SK-N-SH (cell line): ENCODE data around the gene CACNA1E. TPM values are rescaled to one million over a fixed set of nuclear protein-coding genes. Genes with fewer than 3 reads are reported as not detected.

Experiments used
- CTCF ChIA-PET: fragments of 300-600, 350-600 bp; formaldehyde crosslinking; extraction: SDS; loops from one replicate; lab custom pipeline; 2021; lab: Yijun Ruan, JAX
- POLR2A ChIA-PET: fragments of 350-600 bp; sonication (Branson Sonifier 250); formaldehyde crosslinking; extraction: SDS; loops from one replicate; lab custom pipeline; 2020; ENCODE audit warnings: antibody characterized with exemption, inconsistent platforms; lab: Yijun Ruan, JAX
- DNase-seq: peaks from one replicate; pipeline ENCODE4 v3.0.0; 2012
- H2AFZ ChIP-seq: fragments of 200-600 bp; sonication (generic); 2 replicates; pipeline ENCODE4 v1.8.1; 2016; ENCODE audit warnings: antibody characterized with exemption, mild to moderate bottlenecking, low read depth
- H3F3A ChIP-seq: fragments of 200-600 bp; sonication (generic); replicated peaks from 2 replicates; pipeline ENCODE3; 2016; ENCODE audit warnings: antibody characterized with exemption, mild to moderate bottlenecking; ENCODE audit not compliant: insufficient read depth
- H3K27ac ChIP-seq, 2 experiments: fragments of 200-500 bp in 1 of 2; fragments of 200-600 bp in 1 of 2; sonication (Bioruptor generic) in 1 of 2; sonication (generic), shearing (Covaris generic) in 1 of 2; 2 replicates each; pipeline versions ENCODE4 v1.5.1 to v1.6.1; 2014 to 2016; ENCODE audit warnings: low read depth in 2 of 2, inconsistent platforms in 1 of 2, low read length in 1 of 2, mild to moderate bottlenecking in 1 of 2, mixed read lengths in 1 of 2
- H3K27me3 ChIP-seq: fragments of 200-600 bp; sonication (generic), shearing (Covaris generic); 2 replicates; pipeline ENCODE4 v1.6.1; 2016; ENCODE audit warnings: mixed run types; ENCODE audit not compliant: insufficient read depth
- H3K36me3 ChIP-seq, 2 experiments: fragments of 200-500 bp in 1 of 2; fragments of 200-600 bp in 1 of 2; sonication (Bioruptor generic) in 1 of 2; sonication (generic) in 1 of 2; replicated peaks in 1 of 2; 2 replicates each; pipeline versions ENCODE3 to v1.5.1; 2014 to 2016; ENCODE audit warnings: low read length in 1 of 2, mild to moderate bottlenecking in 1 of 2; ENCODE audit not compliant: insufficient read depth in 2 of 2, control insufficient read depth in 1 of 2
- H3K4me1 ChIP-seq, 2 experiments: fragments of 200-500 bp in 1 of 2; fragments of 200-600 bp in 1 of 2; sonication (Bioruptor generic) in 1 of 2; sonication (generic), shearing (Covaris generic) in 1 of 2; 2 replicates each; pipeline versions ENCODE4 v1.5.1 to v1.6.1; 2014 to 2016; ENCODE audit warnings: low read depth in 1 of 2, low read length in 1 of 2, mixed run types in 1 of 2; ENCODE audit not compliant: insufficient read depth in 2 of 2, control insufficient read depth in 1 of 2
- H3K4me2 ChIP-seq: fragments of 200-600 bp; sonication (generic), shearing (Covaris generic); 2 replicates; pipeline ENCODE4 v1.6.1; 2017; ENCODE audit warnings: mixed run types
- H3K4me3 ChIP-seq, 2 experiments: fragments of 200-500 bp in 1 of 2; fragments of 200-600 bp in 1 of 2; sonication (Bioruptor generic) in 1 of 2; sonication (generic), shearing (Covaris generic) in 1 of 2; 2 replicates each; pipeline versions ENCODE4 v1.5.1 to v1.8.1; 2014 to 2016; ENCODE audit warnings: low read depth in 2 of 2, inconsistent platforms in 1 of 2, low read length in 1 of 2, mild to moderate bottlenecking in 1 of 2, mixed read lengths in 1 of 2, moderate library complexity in 1 of 2
- H3K79me2 ChIP-seq: fragments of 200-600 bp; sonication (generic); 2 replicates; pipeline ENCODE4 v1.8.1; 2017; ENCODE audit warnings: mild to moderate bottlenecking; ENCODE audit not compliant: insufficient read depth
- H3K9ac ChIP-seq: fragments of 200-600 bp; sonication (generic); 2 replicates; pipeline ENCODE4 v1.6.1; 2017; ENCODE audit warnings: mixed run types
- H3K9me2 ChIP-seq: fragments of 200-600 bp; sonication (generic); 2 replicates; pipeline ENCODE4 v1.6.1; 2017; ENCODE audit warnings: mixed run types
- H3K9me3 ChIP-seq: fragments of 200-600 bp; sonication (generic); 2 replicates; pipeline ENCODE4 v1.6.1; 2017; ENCODE audit warnings: mixed run types, mild to moderate bottlenecking, moderate library complexity
- H4K20me1 ChIP-seq: fragments of 200-600 bp; sonication (generic); 2 replicates; pipeline ENCODE4 v1.6.1; 2017; ENCODE audit warnings: mild to moderate bottlenecking, mixed run types; ENCODE audit not compliant: insufficient read depth
- CHD2 ChIP-seq: fragments of 150-350 bp; IDR thresholded peaks from 2 replicates; pipeline ENCODE4 v1.6.1; 2018; ENCODE audit warnings: low read length; ENCODE audit not compliant: partially characterized antibody
- ELF1 ChIP-seq: IDR thresholded peaks from 2 replicates; pipeline ENCODE4 v1.4.0; 2012
- FOSL2 ChIP-seq: IDR thresholded peaks from 2 replicates; pipeline ENCODE4 v1.4.0; 2012; ENCODE audit warnings: low read depth, mild to moderate bottlenecking, moderate library complexity, borderline replicate concordance
- FOXJ3 ChIP-seq: sonication (generic); formaldehyde crosslinking; IDR thresholded peaks from 2 replicates; pipeline ENCODE4 v1.5.1; 2020; ENCODE audit warnings: mild to moderate bottlenecking, missing genetic modification reagents
- FOXM1 ChIP-seq: IDR thresholded peaks from 2 replicates; pipeline ENCODE4 v1.4.0; 2012; ENCODE audit warnings: low read depth, mild to moderate bottlenecking
- GABPA ChIP-seq: IDR thresholded peaks from 2 replicates; pipeline ENCODE4 v1.4.0; 2012; ENCODE audit warnings: low read depth, mild to moderate bottlenecking
- JUND ChIP-seq: IDR thresholded peaks from 2 replicates; pipeline ENCODE4 v1.4.0; 2012
- MEF2A ChIP-seq: IDR thresholded peaks from 2 replicates; pipeline ENCODE4 v1.4.0; 2012; ENCODE audit warnings: low read depth, borderline replicate concordance
- NFIC ChIP-seq: IDR thresholded peaks from 2 replicates; pipeline ENCODE4 v1.4.0; 2012; ENCODE audit warnings: borderline replicate concordance
- RCOR1 ChIP-seq: fragments of 150-350 bp; IDR thresholded peaks from 2 replicates; pipeline ENCODE4 v1.6.1; 2017; ENCODE audit warnings: antibody characterized with exemption, low read length
- RFX5 ChIP-seq: IDR thresholded peaks from 2 replicates; pipeline ENCODE4 v1.6.1; 2012; ENCODE audit warnings: mild to moderate bottlenecking, improper control_type of control experiment, low read length
- RXRA ChIP-seq: IDR thresholded peaks from 2 replicates; pipeline ENCODE4 v1.4.0; 2012; ENCODE audit warnings: low read depth, mild to moderate bottlenecking, borderline replicate concordance
- SMC3 ChIP-seq: IDR thresholded peaks from 2 replicates; pipeline ENCODE4 v1.6.1; 2012; ENCODE audit warnings: low read depth, low read length, improper control_type of control experiment
- TAF1 ChIP-seq: IDR thresholded peaks from 2 replicates; pipeline ENCODE4 v1.6.1; 2012; ENCODE audit warnings: low read depth, mild to moderate bottlenecking, low read length, moderate library complexity, borderline replicate concordance
- TEAD4 ChIP-seq: IDR thresholded peaks from 2 replicates; pipeline ENCODE4 v1.4.0; 2012; ENCODE audit warnings: mild to moderate bottlenecking, borderline replicate concordance; ENCODE audit not compliant: insufficient read depth
- YY1 ChIP-seq: IDR thresholded peaks from 2 replicates; pipeline ENCODE4 v1.4.0; 2012; ENCODE audit warnings: low read depth, mild to moderate bottlenecking
- WGBS: methylation state at CpG from one replicate; pipeline ENCODE4 v1.1.6; 2017; ENCODE audit warnings: low lambda C conversion rate; 5-methylcytosine and 5-hydroxymethylcytosine counted together
- polyA plus RNA-seq, 3 experiments: library from polyadenylated mRNA; depleted of rRNA; stranded (reverse); fragments of >200 nt; gene quantifications; 2 replicates each; pipeline ENCODE4 v1.2.3, GENCODE V29; 2012
- TF ChIP-seq, protein P1 (sequence below): fragments of 200-600 bp; sonication (generic); IDR thresholded peaks from 2 replicates; pipeline ENCODE4 v1.6.1; 2017; ENCODE audit warnings: antibody characterized with exemption, mild to moderate bottlenecking, moderate library complexity
- TF ChIP-seq, protein P2 (sequence below): IDR thresholded peaks from 2 replicates; pipeline ENCODE4 v1.6.1; 2012; ENCODE audit warnings: mild to moderate bottlenecking, low read depth, low read length, moderate library complexity
- TF ChIP-seq, protein P3 (sequence below): IDR thresholded peaks from 2 replicates; pipeline ENCODE4 v1.4.0; 2012; ENCODE audit warnings: low read depth, borderline replicate concordance
- TF ChIP-seq, protein P4 (sequence below): IDR thresholded peaks from 2 replicates; pipeline ENCODE4; 2012

The CACNA1E gene
- polyA plus RNA-seq, 1 of the 3 experiments (the other 2 are of a cell fraction), result not detected

DNA sequence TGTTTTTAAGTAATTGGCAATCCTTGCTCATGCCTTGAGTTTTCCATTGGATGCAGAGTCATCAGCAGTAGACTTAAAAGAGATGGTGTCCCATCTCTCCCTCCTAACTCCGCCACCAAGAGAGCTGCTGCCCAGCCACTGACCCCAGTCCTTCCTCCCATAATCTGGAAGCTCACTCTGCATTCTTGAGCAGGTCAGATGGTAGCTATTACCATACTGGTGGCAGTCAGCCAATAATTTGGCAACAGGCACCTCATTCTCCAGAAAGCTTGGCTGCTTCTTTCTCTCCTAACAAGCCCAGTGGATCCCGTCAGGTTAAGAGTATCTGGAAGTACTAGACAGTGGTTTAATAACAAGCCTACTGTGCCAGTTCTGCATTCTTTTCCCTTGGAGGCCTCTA is 306.1 kb downstream of the CACNA1E start:
- DNase-seq, result no peak
- 31% methylated on average over 2 of the region's 2 CpGs for WGBS
- Histone ChIP-seq H2AFZ (no peak overlapping the region), H3K4me3 (no peak overlapping the region), H3K4me1 (no peaks in the 10 kb centered on the region), H3K4me2 (no peak overlapping the region), H3K27me3 (no peaks in the 10 kb centered on the region), H3K9me2 (no peaks in the 10 kb centered on the region), H3K27ac (no peak overlapping the region), H3K9me3 (no peaks in the 10 kb centered on the region), H3F3A (no peaks in the 10 kb centered on the region), H4K20me1 (no peaks in the 10 kb centered on the region), H3K36me3 (no peaks in the 10 kb centered on the region), H3K9ac (no peak overlapping the region), H3K79me2 (no peaks in the 10 kb centered on the region)
- ChIA-PET POLR2A (no interaction called here), CTCF (no interaction called here)
- TF ChIP-seq RCOR1 (no peak), JUND (no peak), SMC3 (no peak), TEAD4 (no peak), FOXM1 (no peak), RXRA (no peak), CHD2 (no peak), RFX5 (no peak), TAF1 (no peak), GABPA (no peak), FOXJ3 (CRISPR knock-in tag) (no peak), MEF2A (no peak), YY1 (no peak), NFIC (no peak), ELF1 (no peak), FOSL2 (no peak)
- TF ChIP-seq, protein P1, sequence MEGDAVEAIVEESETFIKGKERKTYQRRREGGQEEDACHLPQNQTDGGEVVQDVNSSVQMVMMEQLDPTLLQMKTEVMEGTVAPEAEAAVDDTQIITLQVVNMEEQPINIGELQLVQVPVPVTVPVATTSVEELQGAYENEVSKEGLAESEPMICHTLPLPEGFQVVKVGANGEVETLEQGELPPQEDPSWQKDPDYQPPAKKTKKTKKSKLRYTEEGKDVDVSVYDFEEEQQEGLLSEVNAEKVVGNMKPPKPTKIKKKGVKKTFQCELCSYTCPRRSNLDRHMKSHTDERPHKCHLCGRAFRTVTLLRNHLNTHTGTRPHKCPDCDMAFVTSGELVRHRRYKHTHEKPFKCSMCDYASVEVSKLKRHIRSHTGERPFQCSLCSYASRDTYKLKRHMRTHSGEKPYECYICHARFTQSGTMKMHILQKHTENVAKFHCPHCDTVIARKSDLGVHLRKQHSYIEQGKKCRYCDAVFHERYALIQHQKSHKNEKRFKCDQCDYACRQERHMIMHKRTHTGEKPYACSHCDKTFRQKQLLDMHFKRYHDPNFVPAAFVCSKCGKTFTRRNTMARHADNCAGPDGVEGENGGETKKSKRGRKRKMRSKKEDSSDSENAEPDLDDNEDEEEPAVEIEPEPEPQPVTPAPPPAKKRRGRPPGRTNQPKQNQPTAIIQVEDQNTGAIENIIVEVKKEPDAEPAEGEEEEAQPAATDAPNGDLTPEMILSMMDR, result no peak
- TF ChIP-seq, protein P2, sequence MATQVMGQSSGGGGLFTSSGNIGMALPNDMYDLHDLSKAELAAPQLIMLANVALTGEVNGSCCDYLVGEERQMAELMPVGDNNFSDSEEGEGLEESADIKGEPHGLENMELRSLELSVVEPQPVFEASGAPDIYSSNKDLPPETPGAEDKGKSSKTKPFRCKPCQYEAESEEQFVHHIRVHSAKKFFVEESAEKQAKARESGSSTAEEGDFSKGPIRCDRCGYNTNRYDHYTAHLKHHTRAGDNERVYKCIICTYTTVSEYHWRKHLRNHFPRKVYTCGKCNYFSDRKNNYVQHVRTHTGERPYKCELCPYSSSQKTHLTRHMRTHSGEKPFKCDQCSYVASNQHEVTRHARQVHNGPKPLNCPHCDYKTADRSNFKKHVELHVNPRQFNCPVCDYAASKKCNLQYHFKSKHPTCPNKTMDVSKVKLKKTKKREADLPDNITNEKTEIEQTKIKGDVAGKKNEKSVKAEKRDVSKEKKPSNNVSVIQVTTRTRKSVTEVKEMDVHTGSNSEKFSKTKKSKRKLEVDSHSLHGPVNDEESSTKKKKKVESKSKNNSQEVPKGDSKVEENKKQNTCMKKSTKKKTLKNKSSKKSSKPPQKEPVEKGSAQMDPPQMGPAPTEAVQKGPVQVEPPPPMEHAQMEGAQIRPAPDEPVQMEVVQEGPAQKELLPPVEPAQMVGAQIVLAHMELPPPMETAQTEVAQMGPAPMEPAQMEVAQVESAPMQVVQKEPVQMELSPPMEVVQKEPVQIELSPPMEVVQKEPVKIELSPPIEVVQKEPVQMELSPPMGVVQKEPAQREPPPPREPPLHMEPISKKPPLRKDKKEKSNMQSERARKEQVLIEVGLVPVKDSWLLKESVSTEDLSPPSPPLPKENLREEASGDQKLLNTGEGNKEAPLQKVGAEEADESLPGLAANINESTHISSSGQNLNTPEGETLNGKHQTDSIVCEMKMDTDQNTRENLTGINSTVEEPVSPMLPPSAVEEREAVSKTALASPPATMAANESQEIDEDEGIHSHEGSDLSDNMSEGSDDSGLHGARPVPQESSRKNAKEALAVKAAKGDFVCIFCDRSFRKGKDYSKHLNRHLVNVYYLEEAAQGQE, result no peak
- TF ChIP-seq, protein P3, sequence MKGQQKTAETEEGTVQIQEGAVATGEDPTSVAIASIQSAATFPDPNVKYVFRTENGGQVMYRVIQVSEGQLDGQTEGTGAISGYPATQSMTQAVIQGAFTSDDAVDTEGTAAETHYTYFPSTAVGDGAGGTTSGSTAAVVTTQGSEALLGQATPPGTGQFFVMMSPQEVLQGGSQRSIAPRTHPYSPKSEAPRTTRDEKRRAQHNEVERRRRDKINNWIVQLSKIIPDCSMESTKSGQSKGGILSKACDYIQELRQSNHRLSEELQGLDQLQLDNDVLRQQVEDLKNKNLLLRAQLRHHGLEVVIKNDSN, result no peak
- TF ChIP-seq, protein P4, sequence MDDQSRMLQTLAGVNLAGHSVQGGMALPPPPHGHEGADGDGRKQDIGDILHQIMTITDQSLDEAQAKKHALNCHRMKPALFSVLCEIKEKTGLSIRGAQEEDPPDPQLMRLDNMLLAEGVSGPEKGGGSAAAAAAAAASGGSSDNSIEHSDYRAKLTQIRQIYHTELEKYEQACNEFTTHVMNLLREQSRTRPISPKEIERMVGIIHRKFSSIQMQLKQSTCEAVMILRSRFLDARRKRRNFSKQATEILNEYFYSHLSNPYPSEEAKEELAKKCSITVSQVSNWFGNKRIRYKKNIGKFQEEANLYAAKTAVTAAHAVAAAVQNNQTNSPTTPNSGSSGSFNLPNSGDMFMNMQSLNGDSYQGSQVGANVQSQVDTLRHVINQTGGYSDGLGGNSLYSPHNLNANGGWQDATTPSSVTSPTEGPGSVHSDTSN, result no peak
